WTC11 (cell line): ENCODE data around the gene B4GALT4. TPM values are rescaled to one million over a fixed set of nuclear protein-coding genes. Genes with fewer than 3 reads are reported as not detected.

ENCODE experiments used
- ATAC-seq: fragments of 200-7000 bp; cut with Tn5 transposase; 2 replicates; pipeline ENCODE4 v1.10.0; 2021; ENCODE audit warnings: mild to moderate bottlenecking, moderate library complexity
- CTCF ChIA-PET: fragments of 300-600 bp; sonication (Branson Sonifier 250); formaldehyde crosslinking; loops from one replicate; lab custom pipeline; 2021; ENCODE audit warnings: antibody characterized with exemption; lab: Charles Lee
- POLR2A ChIA-PET: fragments of 350-600 bp; sonication (Branson Sonifier 250); formaldehyde crosslinking; loops from one replicate; lab custom pipeline; 2021; ENCODE audit warnings: antibody characterized with exemption; lab: Charles Lee
- DNase-seq: peaks from one replicate; pipeline ENCODE4 v3.0.0; 2021; ENCODE audit warnings: low spot score
- H3K27ac Mint-ChIP-seq: 2 replicates; pipeline ENCODE4 v1.8.0; 2021; ENCODE audit warnings: mixed read lengths
- H3K27me3 Mint-ChIP-seq: 2 replicates; pipeline ENCODE4 v1.8.0; 2021; ENCODE audit warnings: low read depth, mild to moderate bottlenecking, moderate library complexity, mixed read lengths
- H3K36me3 Mint-ChIP-seq: 2 replicates; pipeline ENCODE4 v1.8.0; 2021; ENCODE audit warnings: mixed read lengths
- H3K4me1 Mint-ChIP-seq: 2 replicates; pipeline ENCODE4 v1.8.0; 2022; ENCODE audit warnings: mixed read lengths
- H3K4me3 Mint-ChIP-seq: 2 replicates; pipeline ENCODE4 v1.8.0; 2021; ENCODE audit warnings: mild to moderate bottlenecking, moderate library complexity, mixed read lengths
- H3K9me3 Mint-ChIP-seq: 2 replicates; pipeline ENCODE4 v1.8.0; 2021; ENCODE audit warnings: mixed read lengths
- ATF1 ChIP-seq: sonication (generic); formaldehyde crosslinking; IDR thresholded peaks from 2 replicates; pipeline ENCODE4 v1.8.1; 2023; ENCODE audit warnings: mild to moderate bottlenecking, moderate library complexity, missing genetic modification reagents
- ATF3 ChIP-seq: sonication (generic); formaldehyde crosslinking; conservative IDR thresholded peaks from 2 replicates; pipeline ENCODE4 v1.8.1; 2022; ENCODE audit warnings: mild to moderate bottlenecking, missing genetic modification reagents
- CDX4 ChIP-seq: fragments of 250-450 bp; sonication (Bioruptor Pico); IDR thresholded peaks from 2 replicates; pipeline ENCODE4 v1.9.0; 2021; ENCODE audit warnings: moderate library complexity, mild to moderate bottlenecking, inconsistent platforms, borderline replicate concordance
- CREM ChIP-seq: sonication (generic); formaldehyde crosslinking; IDR thresholded peaks from 2 replicates; pipeline ENCODE4 v1.8.1; 2022; ENCODE audit warnings: mild to moderate bottlenecking, missing genetic modification reagents, moderate library complexity
- EMX1 ChIP-seq: fragments of 250-450 bp; sonication (Bioruptor Pico); IDR thresholded peaks from 2 replicates; pipeline ENCODE4 v1.8.0; 2021; ENCODE audit warnings: mild to moderate bottlenecking
- ETV6 ChIP-seq: sonication (generic); formaldehyde crosslinking; IDR thresholded peaks from 2 replicates; pipeline ENCODE4 v1.8.1; 2022; ENCODE audit warnings: mild to moderate bottlenecking, missing genetic modification reagents
- GRHL2 ChIP-seq: fragments of 250-450 bp; sonication (Bioruptor Pico); IDR thresholded peaks from 2 replicates; pipeline ENCODE4 v1.8.0; 2022; ENCODE audit warnings: mild to moderate bottlenecking, moderate library complexity; ENCODE audit not compliant: insufficient replicate concordance, severe bottlenecking
- JAZF1 ChIP-seq: fragments of 250-450 bp; sonication (Bioruptor Pico); IDR thresholded peaks from 2 replicates; pipeline ENCODE4 v1.9.0; 2021; ENCODE audit warnings: moderate library complexity, mild to moderate bottlenecking, inconsistent platforms
- MAX ChIP-seq: sonication (generic); formaldehyde crosslinking; IDR thresholded peaks from 2 replicates; pipeline ENCODE4 v1.8.0; 2022; ENCODE audit warnings: mild to moderate bottlenecking, missing genetic modification reagents
- NFYB ChIP-seq: sonication (generic); formaldehyde crosslinking; conservative IDR thresholded peaks from 2 replicates; pipeline ENCODE4 v1.8.0; 2022; ENCODE audit warnings: low read depth, missing genetic modification reagents
- NR2C2 ChIP-seq: sonication (generic); formaldehyde crosslinking; IDR thresholded peaks from 2 replicates; pipeline ENCODE4 v1.8.0; 2022; ENCODE audit warnings: mild to moderate bottlenecking, missing genetic modification reagents
- RELA ChIP-seq: sonication (generic); formaldehyde crosslinking; IDR thresholded peaks from 2 replicates; pipeline ENCODE4 v1.8.1; 2022; ENCODE audit warnings: missing genetic modification reagents, mild to moderate bottlenecking, borderline replicate concordance
- SMAD3 ChIP-seq: sonication (generic); formaldehyde crosslinking; IDR thresholded peaks from 2 replicates; pipeline ENCODE4 v1.8.0; 2022; ENCODE audit warnings: missing genetic modification reagents, mild to moderate bottlenecking, borderline replicate concordance
- STAT6 ChIP-seq: sonication (generic); formaldehyde crosslinking; conservative IDR thresholded peaks from 2 replicates; pipeline ENCODE4 v1.8.1; 2023; ENCODE audit warnings: mild to moderate bottlenecking, low read depth, missing genetic modification reagents, moderate library complexity
- ZMAT4 ChIP-seq: fragments of 250-450 bp; sonication (Bioruptor Pico); IDR thresholded peaks from 2 replicates; pipeline ENCODE4 v1.9.0; 2021; ENCODE audit warnings: mild to moderate bottlenecking
- ZNF219 ChIP-seq: sonication (generic); formaldehyde crosslinking; IDR thresholded peaks from 2 replicates; pipeline ENCODE4 v1.8.0; 2023; ENCODE audit warnings: missing genetic modification reagents, mild to moderate bottlenecking, borderline replicate concordance
- ZNF263 ChIP-seq: sonication (generic); formaldehyde crosslinking; IDR thresholded peaks from 2 replicates; pipeline ENCODE4 v1.8.1; 2022; ENCODE audit warnings: low read depth, mild to moderate bottlenecking, moderate library complexity, missing genetic modification reagents
- ZNF423 ChIP-seq: fragments of 250-450 bp; sonication (Bioruptor Pico); IDR thresholded peaks from 2 replicates; pipeline ENCODE4 v2.1.2; 2022; ENCODE audit warnings: mild to moderate bottlenecking, moderate library complexity
- ZNF512 ChIP-seq: sonication (generic); formaldehyde crosslinking; IDR thresholded peaks from 2 replicates; pipeline ENCODE4 v1.8.1; 2022; ENCODE audit warnings: missing genetic modification reagents, borderline replicate concordance
- ZSCAN18 ChIP-seq: fragments of 250-450 bp; sonication (Bioruptor Pico); IDR thresholded peaks from 2 replicates; pipeline ENCODE4 v2.1.2; 2022; ENCODE audit warnings: mild to moderate bottlenecking, moderate library complexity
- total RNA-seq: library from RNA; stranded (reverse); gene quantifications from 3 replicates; pipeline ENCODE4 v1.2.3, GENCODE V29; 2021

Gene B4GALT4
- total RNA-seq, 1 experiment from 2014 or later: 37.7 TPM

GRCh38 chr3:119195151-119195476 is 45.6 kb downstream of the B4GALT4 start:
- Mint-ChIP-seq H3K9me3 (no peaks in the 10 kb centered on the region), H3K36me3 (no peaks in the 10 kb centered on the region), H3K4me1 (peaks cover 4% of the 10 kb centered on the region), H3K27ac (no peak overlapping the region), H3K27me3 (no peaks in the 10 kb centered on the region), H3K4me3 (no peak overlapping the region)
- ChIA-PET CTCF (no interaction called here), POLR2A (no interaction called here)
- TF ChIP-seq EMX1 (no peak), ZNF512 (no peak), GRHL2 (no peak), JAZF1 (no peak), ZNF423 (CRISPR knock-in tag) (no peak), CDX4 (CRISPR knock-in tag) (no peak)
- DNase-seq: no peak
- ATAC-seq: no peak

GRCh38 chr3:119194237-119195150 is 46.2 kb downstream of the B4GALT4 start:
- DNase-seq: no peak
- Mint-ChIP-seq H3K36me3 (no peaks in the 10 kb centered on the region), H3K4me1 (peaks cover 4% of the 10 kb centered on the region)
- ATAC-seq: no peak
- TF ChIP-seq ETV6 (no peak), STAT6 (CRISPR knock-in tag) (no peak), ZNF423 (CRISPR knock-in tag) (no peak), ATF3 (CRISPR knock-in tag) (no peak), MAX (no peak), ZSCAN18 (CRISPR knock-in tag) (no peak), NR2C2 (no peak), ZNF219 (CRISPR knock-in tag) (no peak), NFYB (CRISPR knock-in tag) (no peak), ZMAT4 (no peak), RELA (no peak), SMAD3 (no peak), CREM (CRISPR knock-in tag) (no peak), ATF1 (no peak), ZNF263 (CRISPR knock-in tag) (no peak)
- TF ChIP-seq, all 79 proteins: peak for 0
- POLR2A ChIA-PET: no interaction called here
- H3K9me3 Mint-ChIP-seq: no peaks in the 10 kb centered on the region
- no peaks in the 10 kb centered on the region for H3K27me3 Mint-ChIP-seq
- no peak overlapping the region for H3K4me3 Mint-ChIP-seq
- CTCF ChIA-PET: no interaction called here
- no peak overlapping the region for H3K27ac Mint-ChIP-seq
